PFSK-1 (cell line): ENCODE data around the gene EPO.

Experiments
- POLR2AphosphoS5 ChIP-seq: IDR thresholded peaks from 2 replicates; pipeline ENCODE4 v1.6.1; 2012; ENCODE audit warnings: low read depth, mild to moderate bottlenecking, control low read depth, low read length, moderate library complexity
- SIN3A ChIP-seq: IDR thresholded peaks from 2 replicates; pipeline ENCODE4 v1.6.1; 2012; ENCODE audit warnings: mild to moderate bottlenecking, low read length, moderate library complexity, borderline replicate concordance; ENCODE audit not compliant: insufficient read depth

DNA sequence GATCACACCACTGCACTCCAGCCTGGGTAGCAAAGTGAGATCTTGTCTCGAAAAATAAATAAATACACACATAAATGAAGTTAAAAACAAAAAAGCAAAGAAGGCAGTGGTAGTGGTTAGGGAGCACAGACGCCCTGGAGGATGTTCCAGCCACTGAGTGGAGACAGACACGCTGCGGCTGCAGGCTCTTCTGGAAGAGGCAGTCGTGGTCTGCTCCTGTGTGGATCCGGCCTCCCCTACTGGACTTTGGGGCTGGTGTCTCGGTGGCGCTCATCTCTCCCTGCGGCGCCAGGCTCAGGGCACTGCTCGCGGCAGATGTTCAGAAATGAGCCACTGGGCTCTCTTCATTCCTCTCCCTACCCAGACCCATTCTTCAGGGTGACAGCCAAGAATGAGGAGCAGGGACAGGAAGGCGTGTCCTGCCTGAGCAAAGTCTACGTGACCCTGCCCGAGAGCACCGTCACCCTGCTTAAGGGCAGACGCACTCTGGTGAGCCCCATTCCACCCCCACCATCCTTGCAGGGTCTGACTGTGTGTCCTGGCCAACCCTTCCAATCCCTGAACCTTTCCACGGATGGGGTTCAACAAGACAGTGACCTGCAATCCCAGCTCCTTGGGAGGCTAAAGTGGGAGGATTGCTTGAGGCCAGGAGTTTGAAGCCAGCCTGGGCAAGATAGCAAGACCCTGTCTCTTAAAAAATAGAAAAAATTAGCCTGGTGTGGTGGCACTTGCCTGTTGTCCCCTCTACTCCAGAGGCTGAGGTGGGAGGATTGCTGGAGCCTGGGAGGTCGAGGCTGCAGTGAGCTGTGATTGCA lies 39.3 kb downstream of the EPO start:
- no peak for TF ChIP-seq SIN3A
- TF ChIP-seq POLR2AphosphoS5 = no peak
